HEK293 (cell line): Measurements from ENCODE around the gene H3-3A.

Experiments used
- HOXD13 ChIP-seq: sonication (generic); formaldehyde crosslinking; IDR thresholded peaks from 2 replicates; pipeline ENCODE4 v1.8.0; 2022; ENCODE audit warnings: missing genetic modification reagents, borderline replicate concordance
- KLF7 ChIP-seq: fragments of 450-650 bp; formaldehyde crosslinking; IDR thresholded peaks from 2 replicates; pipeline ENCODE4 v1.5.1; 2016; ENCODE audit warnings: missing biosample characterization, missing genetic modification characterization, borderline replicate concordance
- MEIS1 ChIP-seq: sonication (generic); formaldehyde crosslinking; IDR thresholded peaks from 2 replicates; pipeline ENCODE4 v1.8.1; 2022; ENCODE audit warnings: missing genetic modification reagents, mild to moderate bottlenecking, borderline replicate concordance
- REPIN1 ChIP-seq: fragments of 450-650 bp; formaldehyde crosslinking; IDR thresholded peaks from 2 replicates; pipeline ENCODE4 v1.5.1; 2017; ENCODE audit warnings: missing biosample characterization, missing genetic modification characterization, low read depth
- SCRT2 ChIP-seq: fragments of 450-650 bp; formaldehyde crosslinking; IDR thresholded peaks from 2 replicates; pipeline ENCODE4 v1.5.1; 2016; ENCODE audit warnings: missing biosample characterization, missing genetic modification characterization
- SETDB1 ChIP-seq: IDR thresholded peaks from one replicate; pipeline ENCODE4 v1.6.1; 2017; ENCODE audit warnings: mild to moderate bottlenecking, low read length, moderate library complexity, mixed read lengths; ENCODE audit not compliant: insufficient read length
- TSHZ1 ChIP-seq: fragments of 450-650 bp; formaldehyde crosslinking; IDR thresholded peaks from 2 replicates; pipeline ENCODE4 v1.5.1; 2016; ENCODE audit warnings: missing biosample characterization, missing genetic modification characterization, borderline replicate concordance
- ZBTB11 ChIP-seq: fragments of 450-650 bp; formaldehyde crosslinking; conservative IDR thresholded peaks from 2 replicates; pipeline ENCODE4 v1.5.1; 2016; ENCODE audit warnings: low read depth, missing biosample characterization, missing genetic modification characterization
- ZNF133 ChIP-seq: fragments of 450-650 bp; formaldehyde crosslinking; IDR thresholded peaks from 2 replicates; pipeline ENCODE4 v1.5.1; 2016; ENCODE audit warnings: missing biosample characterization, missing genetic modification characterization
- ZNF146 ChIP-seq: fragments of 450-650 bp; formaldehyde crosslinking; IDR thresholded peaks from 2 replicates; pipeline ENCODE4 v1.5.1; 2016; ENCODE audit warnings: missing biosample characterization, missing genetic modification characterization
- ZNF248 ChIP-seq: fragments of 450-650 bp; formaldehyde crosslinking; IDR thresholded peaks from 2 replicates; pipeline ENCODE4 v1.5.1; 2017; ENCODE audit warnings: missing biosample characterization, missing genetic modification characterization
- ZNF488 ChIP-seq: fragments of 450-650 bp; formaldehyde crosslinking; IDR thresholded peaks from 2 replicates; pipeline ENCODE4 v1.5.1; 2016; ENCODE audit warnings: missing biosample characterization, missing genetic modification characterization
- ZNF549 ChIP-seq: fragments of 450-650 bp; IDR thresholded peaks from 2 replicates; pipeline ENCODE4 v1.5.1; 2018; ENCODE audit warnings: missing biosample characterization, missing genetic modification characterization, mild to moderate bottlenecking, inconsistent platforms, moderate library complexity
- ZNF626 ChIP-seq: fragments of 450-650 bp; sonication (Bioruptor Pico); formaldehyde crosslinking; IDR thresholded peaks from 2 replicates; pipeline ENCODE4 v1.5.1; 2018; ENCODE audit warnings: missing biosample characterization, missing genetic modification characterization, inconsistent platforms
- ZNF677 ChIP-seq: fragments of 450-650 bp; IDR thresholded peaks from 2 replicates; pipeline ENCODE4 v1.5.0; 2018; ENCODE audit warnings: missing biosample characterization, mild to moderate bottlenecking, missing genetic modification characterization, moderate library complexity
- ZSCAN16 ChIP-seq: fragments of 450-650 bp; formaldehyde crosslinking; IDR thresholded peaks from 2 replicates; pipeline ENCODE4 v1.5.1; 2016; ENCODE audit warnings: missing biosample characterization, missing genetic modification characterization
- TF ChIP-seq, protein P1 (sequence below): fragments of 450-650 bp; formaldehyde crosslinking; IDR thresholded peaks from 2 replicates; pipeline ENCODE4 v1.5.1; 2016; ENCODE audit warnings: missing biosample characterization, missing genetic modification characterization, low read depth
- TF ChIP-seq, protein P2 (sequence below): IDR thresholded peaks from 2 replicates; pipeline ENCODE4 v1.6.1; 2011; ENCODE audit warnings: mild to moderate bottlenecking, low read depth, low read length, borderline replicate concordance
- TF ChIP-seq, protein P3 (sequence below): fragments of 450-650 bp; formaldehyde crosslinking; IDR thresholded peaks from 2 replicates; pipeline ENCODE4 v1.5.1; 2017; ENCODE audit warnings: missing biosample characterization, missing genetic modification characterization
- TF ChIP-seq, protein P4 (sequence below): fragments of 450-650 bp; formaldehyde crosslinking; optimal IDR thresholded peaks from 2 replicates; pipeline ENCODE3; 2016; ENCODE audit warnings: missing biosample characterization, mild to moderate bottlenecking, missing genetic modification characterization
- TF ChIP-seq, protein P5 (sequence below): fragments of 450-650 bp; formaldehyde crosslinking; IDR thresholded peaks from 2 replicates; pipeline ENCODE4; 2016; ENCODE audit warnings: missing biosample characterization, missing genetic modification characterization
- TF ChIP-seq, protein P6 (sequence below): fragments of 450-650 bp; IDR thresholded peaks from 2 replicates; pipeline ENCODE4 v1.5.1; 2018; ENCODE audit warnings: missing biosample characterization, missing genetic modification characterization

The H3-3A gene

DNA sequence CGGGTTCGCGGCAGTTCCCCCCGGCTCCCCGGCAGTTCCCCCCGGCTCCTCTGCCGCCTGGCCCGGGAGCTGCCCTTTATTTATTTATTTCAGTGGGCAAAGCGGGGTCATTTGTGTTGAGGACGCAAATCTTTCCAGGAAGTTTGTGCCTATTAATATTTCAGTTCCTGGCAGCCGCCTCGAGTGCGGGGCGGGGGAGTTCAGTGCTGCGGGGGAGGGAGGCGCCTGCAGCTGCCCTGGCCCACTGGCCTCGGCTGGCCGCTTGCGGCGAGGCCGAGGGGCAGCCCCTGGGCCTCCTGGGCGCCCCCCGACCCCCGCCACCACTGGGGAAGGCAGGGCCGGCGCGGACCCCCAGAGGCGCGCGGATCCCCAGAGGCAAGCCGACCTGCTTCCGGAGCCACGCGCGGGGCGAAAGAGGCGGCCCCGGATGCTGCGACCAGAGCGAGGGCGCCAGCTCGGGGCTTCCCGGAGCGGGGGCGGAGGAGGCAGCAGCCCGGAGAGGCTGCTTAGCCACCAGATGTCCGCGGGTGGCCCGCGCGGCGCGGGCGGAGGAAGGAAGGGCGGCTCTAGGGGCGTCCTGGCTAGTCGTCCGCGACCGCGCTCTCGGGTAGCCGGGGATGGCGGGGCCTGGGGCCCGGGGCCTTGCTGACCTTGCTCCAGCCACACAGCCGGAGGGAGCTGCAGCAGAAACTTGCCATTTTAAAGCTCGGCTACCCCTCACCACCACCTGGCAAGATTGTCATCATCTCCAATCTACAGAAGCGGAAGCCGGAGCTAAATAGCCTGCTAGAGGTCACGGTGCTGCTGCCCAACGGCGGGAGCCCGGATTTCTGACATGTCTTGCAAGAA, 48.0 kb downstream of the H3-3A start (continued):
- TF ChIP-seq KLF7 (tag by site-specific recombination), result no peak
- TF ChIP-seq ZNF677 (tag by site-specific recombination), result peak; percentile 55; the same call in 1 of the 2 replicates
- TF ChIP-seq, protein P1, sequence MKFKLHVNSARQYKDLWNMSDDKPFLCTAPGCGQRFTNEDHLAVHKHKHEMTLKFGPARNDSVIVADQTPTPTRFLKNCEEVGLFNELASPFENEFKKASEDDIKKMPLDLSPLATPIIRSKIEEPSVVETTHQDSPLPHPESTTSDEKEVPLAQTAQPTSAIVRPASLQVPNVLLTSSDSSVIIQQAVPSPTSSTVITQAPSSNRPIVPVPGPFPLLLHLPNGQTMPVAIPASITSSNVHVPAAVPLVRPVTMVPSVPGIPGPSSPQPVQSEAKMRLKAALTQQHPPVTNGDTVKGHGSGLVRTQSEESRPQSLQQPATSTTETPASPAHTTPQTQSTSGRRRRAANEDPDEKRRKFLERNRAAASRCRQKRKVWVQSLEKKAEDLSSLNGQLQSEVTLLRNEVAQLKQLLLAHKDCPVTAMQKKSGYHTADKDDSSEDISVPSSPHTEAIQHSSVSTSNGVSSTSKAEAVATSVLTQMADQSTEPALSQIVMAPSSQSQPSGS (tag by site-specific recombination), result no peak
- TF ChIP-seq, protein P2, sequence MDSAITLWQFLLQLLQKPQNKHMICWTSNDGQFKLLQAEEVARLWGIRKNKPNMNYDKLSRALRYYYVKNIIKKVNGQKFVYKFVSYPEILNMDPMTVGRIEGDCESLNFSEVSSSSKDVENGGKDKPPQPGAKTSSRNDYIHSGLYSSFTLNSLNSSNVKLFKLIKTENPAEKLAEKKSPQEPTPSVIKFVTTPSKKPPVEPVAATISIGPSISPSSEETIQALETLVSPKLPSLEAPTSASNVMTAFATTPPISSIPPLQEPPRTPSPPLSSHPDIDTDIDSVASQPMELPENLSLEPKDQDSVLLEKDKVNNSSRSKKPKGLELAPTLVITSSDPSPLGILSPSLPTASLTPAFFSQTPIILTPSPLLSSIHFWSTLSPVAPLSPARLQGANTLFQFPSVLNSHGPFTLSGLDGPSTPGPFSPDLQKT, result no peak
- TF ChIP-seq, protein P3, sequence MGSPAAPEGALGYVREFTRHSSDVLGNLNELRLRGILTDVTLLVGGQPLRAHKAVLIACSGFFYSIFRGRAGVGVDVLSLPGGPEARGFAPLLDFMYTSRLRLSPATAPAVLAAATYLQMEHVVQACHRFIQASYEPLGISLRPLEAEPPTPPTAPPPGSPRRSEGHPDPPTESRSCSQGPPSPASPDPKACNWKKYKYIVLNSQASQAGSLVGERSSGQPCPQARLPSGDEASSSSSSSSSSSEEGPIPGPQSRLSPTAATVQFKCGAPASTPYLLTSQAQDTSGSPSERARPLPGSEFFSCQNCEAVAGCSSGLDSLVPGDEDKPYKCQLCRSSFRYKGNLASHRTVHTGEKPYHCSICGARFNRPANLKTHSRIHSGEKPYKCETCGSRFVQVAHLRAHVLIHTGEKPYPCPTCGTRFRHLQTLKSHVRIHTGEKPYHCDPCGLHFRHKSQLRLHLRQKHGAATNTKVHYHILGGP (tag by site-specific recombination), result 0 out of 2 replicates have a peak, but pooled peaks have one; percentile 49
- TF ChIP-seq ZNF488, result no peak
- TF ChIP-seq MEIS1 (CRISPR knock-in tag), result no peak
- TF ChIP-seq, protein P4, sequence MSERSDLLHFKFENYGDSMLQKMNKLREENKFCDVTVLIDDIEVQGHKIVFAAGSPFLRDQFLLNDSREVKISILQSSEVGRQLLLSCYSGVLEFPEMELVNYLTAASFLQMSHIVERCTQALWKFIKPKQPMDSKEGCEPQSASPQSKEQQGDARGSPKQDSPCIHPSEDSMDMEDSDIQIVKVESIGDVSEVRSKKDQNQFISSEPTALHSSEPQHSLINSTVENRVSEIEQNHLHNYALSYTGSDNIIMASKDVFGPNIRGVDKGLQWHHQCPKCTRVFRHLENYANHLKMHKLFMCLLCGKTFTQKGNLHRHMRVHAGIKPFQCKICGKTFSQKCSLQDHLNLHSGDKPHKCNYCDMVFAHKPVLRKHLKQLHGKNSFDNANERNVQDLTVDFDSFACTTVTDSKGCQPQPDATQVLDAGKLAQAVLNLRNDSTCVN (tag by site-specific recombination), result peak; percentile 96
- TF ChIP-seq, protein P5, sequence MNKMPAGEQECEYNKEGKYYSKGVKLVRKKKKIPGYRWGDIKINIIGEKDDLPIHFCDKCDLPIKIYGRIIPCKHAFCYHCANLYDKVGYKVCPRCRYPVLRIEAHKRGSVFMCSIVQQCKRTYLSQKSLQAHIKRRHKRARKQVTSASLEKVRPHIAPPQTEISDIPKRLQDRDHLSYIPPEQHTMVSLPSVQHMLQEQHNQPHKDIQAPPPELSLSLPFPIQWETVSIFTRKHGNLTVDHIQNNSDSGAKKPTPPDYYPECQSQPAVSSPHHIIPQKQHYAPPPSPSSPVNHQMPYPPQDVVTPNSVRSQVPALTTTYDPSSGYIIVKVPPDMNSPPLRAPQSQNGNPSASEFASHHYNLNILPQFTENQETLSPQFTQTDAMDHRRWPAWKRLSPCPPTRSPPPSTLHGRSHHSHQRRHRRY, result no peak
- TF ChIP-seq ZSCAN16 (tag by site-specific recombination), result no peak
- TF ChIP-seq, protein P6, sequence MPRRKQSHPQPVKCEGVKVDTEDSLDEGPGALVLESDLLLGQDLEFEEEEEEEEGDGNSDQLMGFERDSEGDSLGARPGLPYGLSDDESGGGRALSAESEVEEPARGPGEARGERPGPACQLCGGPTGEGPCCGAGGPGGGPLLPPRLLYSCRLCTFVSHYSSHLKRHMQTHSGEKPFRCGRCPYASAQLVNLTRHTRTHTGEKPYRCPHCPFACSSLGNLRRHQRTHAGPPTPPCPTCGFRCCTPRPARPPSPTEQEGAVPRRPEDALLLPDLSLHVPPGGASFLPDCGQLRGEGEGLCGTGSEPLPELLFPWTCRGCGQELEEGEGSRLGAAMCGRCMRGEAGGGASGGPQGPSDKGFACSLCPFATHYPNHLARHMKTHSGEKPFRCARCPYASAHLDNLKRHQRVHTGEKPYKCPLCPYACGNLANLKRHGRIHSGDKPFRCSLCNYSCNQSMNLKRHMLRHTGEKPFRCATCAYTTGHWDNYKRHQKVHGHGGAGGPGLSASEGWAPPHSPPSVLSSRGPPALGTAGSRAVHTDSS, result no peak
- TF ChIP-seq ZNF549 (tag by site-specific recombination), result no peak
- peak; percentile 64 for TF ChIP-seq ZBTB11 (tag by site-specific recombination)
- no peak for TF ChIP-seq HOXD13 (CRISPR knock-in tag)
- TF ChIP-seq ZNF248, result no peak
- TF ChIP-seq ZNF146 (tag by site-specific recombination), result no peak
- TF ChIP-seq TSHZ1 (tag by site-specific recombination), result no peak
- no peak for TF ChIP-seq SETDB1
- TF ChIP-seq ZNF133 (tag by site-specific recombination), result no peak
- no peak for TF ChIP-seq ZNF626 (tag by site-specific recombination)
- TF ChIP-seq SCRT2 (tag by site-specific recombination), result no peak
- TF ChIP-seq REPIN1 (tag by site-specific recombination), result no peak
